A673 (cell line): ENCODE measurements around the gene AURKAIP1.

Experiments used
- CTCF ChIP-seq: fragments of 300-800, 200-600 bp; sonication (generic); conservative IDR thresholded peaks from 2 replicates; pipeline ENCODE4 v1.5.1; 2017; ENCODE audit warnings: low read depth, mild to moderate bottlenecking, antibody characterized with exemption, low read length, moderate library complexity, mixed read lengths
- EZH2 ChIP-seq: fragments of 200-600 bp; sonication (generic); IDR thresholded peaks from 2 replicates; pipeline ENCODE4 v1.6.1; 2017; ENCODE audit warnings: borderline replicate concordance, low read depth, mild to moderate bottlenecking, mixed read lengths, antibody characterized with exemption, low read length; ENCODE audit not compliant: poor library complexity, severe bottlenecking

- TF ChIP-seq CTCF = no peak
- no peak for TF ChIP-seq EZH2
Measured at GRCh38 chr1:1367315-1367714, 7.7 kb downstream of the AURKAIP1 start.
